Measurements from ENCODE around the gene TMEM39A. TPM values are rescaled to one million over a fixed set of nuclear protein-coding genes. Genes with fewer than 3 reads are reported as not detected.
A peak's percentile ranks its signal among the peaks of the same experiment; 100 is the strongest.

TMEM39A gene
- total and polyA plus RNA-seq, 2 donors from 2014 or later = 7.0 to 37.0 TPM

DNA sequence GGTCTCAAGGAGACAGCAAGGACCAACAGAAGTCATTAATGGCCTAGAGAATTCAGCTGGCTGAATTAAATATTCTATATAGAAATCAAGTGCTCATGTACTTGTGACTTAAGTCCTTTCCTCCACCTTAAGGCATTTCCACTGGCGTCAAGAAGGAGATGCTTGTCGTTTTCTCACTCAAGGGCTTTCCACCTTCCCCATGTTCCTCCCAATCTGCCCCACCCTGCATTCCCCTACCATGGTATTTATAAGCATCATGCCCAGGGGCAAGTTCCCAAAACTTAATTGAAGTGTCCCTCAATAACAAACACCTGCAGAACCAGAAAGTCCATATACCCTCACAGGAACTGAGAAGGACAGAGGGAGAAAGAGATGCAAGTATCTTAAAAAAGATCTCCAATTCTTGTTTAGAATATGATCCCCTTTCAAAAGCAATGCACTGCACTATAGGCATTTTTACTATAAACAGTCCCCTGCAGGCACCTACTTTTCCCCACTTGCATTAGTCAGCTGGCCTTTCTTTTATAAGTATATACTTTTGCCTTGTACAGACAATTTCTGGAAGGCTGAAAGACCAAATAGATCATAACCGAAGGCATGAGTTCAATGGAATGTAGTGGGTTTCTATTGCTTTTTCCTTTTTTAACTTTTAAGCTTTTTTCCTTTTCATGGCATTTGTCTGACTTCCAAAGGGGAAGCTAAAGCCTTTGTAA, 29.6 kb downstream of the TMEM39A start:
- H3K4me1 ChIP-seq (ENCODE audit: control insufficient read depth in 2 of 3, insufficient read depth in 2 of 3, low read depth in 1 of 3, low read length in 3 of 3) = no peaks in the 10 kb centered on the region
- H3K36me3 ChIP-seq (ENCODE audit: control insufficient read depth in 2 of 3, insufficient read depth in 3 of 3, low read length in 3 of 3) = peaks cover 39 to 53% (median 41%) of the 10 kb centered on the region in 3 donors
- no peaks in the 10 kb centered on the region for H3K27me3 ChIP-seq (ENCODE audit: control insufficient read depth, insufficient read depth, low read length)
- TF ChIP-seq, protein P1, sequence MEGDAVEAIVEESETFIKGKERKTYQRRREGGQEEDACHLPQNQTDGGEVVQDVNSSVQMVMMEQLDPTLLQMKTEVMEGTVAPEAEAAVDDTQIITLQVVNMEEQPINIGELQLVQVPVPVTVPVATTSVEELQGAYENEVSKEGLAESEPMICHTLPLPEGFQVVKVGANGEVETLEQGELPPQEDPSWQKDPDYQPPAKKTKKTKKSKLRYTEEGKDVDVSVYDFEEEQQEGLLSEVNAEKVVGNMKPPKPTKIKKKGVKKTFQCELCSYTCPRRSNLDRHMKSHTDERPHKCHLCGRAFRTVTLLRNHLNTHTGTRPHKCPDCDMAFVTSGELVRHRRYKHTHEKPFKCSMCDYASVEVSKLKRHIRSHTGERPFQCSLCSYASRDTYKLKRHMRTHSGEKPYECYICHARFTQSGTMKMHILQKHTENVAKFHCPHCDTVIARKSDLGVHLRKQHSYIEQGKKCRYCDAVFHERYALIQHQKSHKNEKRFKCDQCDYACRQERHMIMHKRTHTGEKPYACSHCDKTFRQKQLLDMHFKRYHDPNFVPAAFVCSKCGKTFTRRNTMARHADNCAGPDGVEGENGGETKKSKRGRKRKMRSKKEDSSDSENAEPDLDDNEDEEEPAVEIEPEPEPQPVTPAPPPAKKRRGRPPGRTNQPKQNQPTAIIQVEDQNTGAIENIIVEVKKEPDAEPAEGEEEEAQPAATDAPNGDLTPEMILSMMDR (IDR thresholded peaks at IDR 0.05; ENCODE audit: borderline replicate concordance, extremely low read depth, insufficient read depth) = no peak
- DNase-seq (no peak), FAIRE-seq (no peak)
- intact Hi-C loops (cut with DNase I) = no loop called here
- no peak overlapping the region for H3K27ac ChIP-seq (ENCODE audit: low read depth in 2 of 2, low read length in 2 of 2)
- H3K4me3 ChIP-seq (ENCODE audit: low read length in 3 of 3) = no peak overlapping the region
- H3K9me3 ChIP-seq (ENCODE audit: control insufficient read depth in 2 of 3, insufficient read depth in 1 of 3, low read length in 3 of 3) = peaks cover 1 to 4% (median 2%) of the 10 kb centered on the region in 3 donors
- H3K9ac ChIP-seq (ENCODE audit: low read length in 3 of 3) = no peak overlapping the region

DNA sequence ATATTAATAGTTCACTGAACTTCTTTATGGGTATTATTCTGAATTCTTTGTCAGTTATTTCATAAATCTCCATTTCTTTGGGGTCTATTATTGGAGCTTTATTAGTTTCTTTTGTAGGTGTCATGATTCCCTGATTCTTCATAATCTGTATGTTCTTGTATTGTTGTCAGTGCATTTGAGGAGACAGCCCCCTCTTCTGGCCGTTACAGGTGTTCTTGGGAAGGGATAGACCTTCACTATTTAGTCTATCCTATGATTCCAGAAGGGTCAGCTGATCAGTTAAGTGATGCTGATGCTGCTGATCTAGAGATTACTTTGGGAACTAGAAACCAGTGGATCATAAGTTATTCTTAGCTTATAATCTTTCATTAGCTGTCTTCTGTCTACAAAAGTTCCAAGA, 34.9 kb downstream of the TMEM39A start:
- no peak for FAIRE-seq
- peaks cover 5 to 24% (median 7%) of the 10 kb centered on the region in 3 donors for H3K9me3 ChIP-seq (ENCODE audit: control insufficient read depth in 2 of 3, insufficient read depth in 1 of 3, low read length in 3 of 3)
- intact Hi-C loops (cut with DNase I) = no loop called here

DNA sequence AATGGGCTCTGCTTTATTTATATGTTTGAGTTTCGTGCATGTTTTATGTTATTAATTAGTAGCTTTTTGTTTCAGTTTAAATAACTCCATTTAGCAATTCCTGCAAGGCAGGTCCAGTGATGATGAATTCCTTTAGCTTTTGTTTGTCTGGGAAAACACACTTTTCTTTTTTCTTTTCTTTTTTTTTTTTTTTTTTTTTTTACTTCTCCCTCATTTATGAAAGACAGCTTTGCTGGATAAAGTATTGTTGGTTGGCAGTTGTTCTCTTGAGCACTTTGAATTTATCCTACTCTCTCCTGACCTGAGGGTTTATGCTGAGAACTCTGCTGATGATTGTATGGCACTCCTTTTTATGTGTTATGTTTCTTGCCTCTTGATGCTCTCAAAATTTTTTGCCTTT, 35.7 kb downstream of the TMEM39A start:
- DNase-seq (peak in 2 of 5 donors; percentile 7 to 27), FAIRE-seq (no peak)
- peaks cover 15 to 16% (median 15%) of the 10 kb centered on the region in 3 donors for H3K36me3 ChIP-seq (ENCODE audit: control insufficient read depth in 2 of 3, insufficient read depth in 3 of 3, low read length in 3 of 3)
- H3K9ac ChIP-seq (ENCODE audit: low read length in 3 of 3) = no peak overlapping the region
- H3K27me3 ChIP-seq (ENCODE audit: control insufficient read depth, insufficient read depth, low read length) = no peaks in the 10 kb centered on the region
- H3K4me1 ChIP-seq (ENCODE audit: control insufficient read depth in 2 of 3, insufficient read depth in 2 of 3, low read depth in 1 of 3, low read length in 3 of 3) = no peaks in the 10 kb centered on the region
- H3K27ac ChIP-seq (ENCODE audit: low read depth in 2 of 2, low read length in 2 of 2) = no peak overlapping the region
- H3K4me3 ChIP-seq (ENCODE audit: low read length in 3 of 3) = no peak overlapping the region
- TF ChIP-seq, protein P1 (IDR thresholded peaks at IDR 0.05; ENCODE audit: borderline replicate concordance, extremely low read depth, insufficient read depth) = no peak
- peaks cover 5 to 24% (median 7%) of the 10 kb centered on the region in 3 donors for H3K9me3 ChIP-seq (ENCODE audit: control insufficient read depth in 2 of 3, insufficient read depth in 1 of 3, low read length in 3 of 3)
- intact Hi-C loops (cut with DNase I) = no loop called here

More for the DNA sequence above, 34.9 kb downstream of the TMEM39A start:
- H3K4me1 ChIP-seq (ENCODE audit: control insufficient read depth in 2 of 3, insufficient read depth in 2 of 3, low read depth in 1 of 3, low read length in 3 of 3) = no peaks in the 10 kb centered on the region
- H3K27me3 ChIP-seq (ENCODE audit: control insufficient read depth, insufficient read depth, low read length) = no peaks in the 10 kb centered on the region
- no peak overlapping the region for H3K4me3 ChIP-seq (ENCODE audit: low read length in 3 of 3)
- H3K36me3 ChIP-seq (ENCODE audit: control insufficient read depth in 2 of 3, insufficient read depth in 3 of 3, low read length in 3 of 3) = peaks cover 16 to 21% (median 17%) of the 10 kb centered on the region in 3 donors
- TF ChIP-seq, protein P1 (IDR thresholded peaks at IDR 0.05; ENCODE audit: borderline replicate concordance, extremely low read depth, insufficient read depth) = no peak
- no peak overlapping the region for H3K9ac ChIP-seq (ENCODE audit: low read length in 3 of 3)
- DNase-seq = no peak
- no peak overlapping the region for H3K27ac ChIP-seq (ENCODE audit: low read depth in 2 of 2, low read length in 2 of 2)

Data from kidney (tissue), 14 donors.